ENCODE data around the gene ITGB2.

DNA sequence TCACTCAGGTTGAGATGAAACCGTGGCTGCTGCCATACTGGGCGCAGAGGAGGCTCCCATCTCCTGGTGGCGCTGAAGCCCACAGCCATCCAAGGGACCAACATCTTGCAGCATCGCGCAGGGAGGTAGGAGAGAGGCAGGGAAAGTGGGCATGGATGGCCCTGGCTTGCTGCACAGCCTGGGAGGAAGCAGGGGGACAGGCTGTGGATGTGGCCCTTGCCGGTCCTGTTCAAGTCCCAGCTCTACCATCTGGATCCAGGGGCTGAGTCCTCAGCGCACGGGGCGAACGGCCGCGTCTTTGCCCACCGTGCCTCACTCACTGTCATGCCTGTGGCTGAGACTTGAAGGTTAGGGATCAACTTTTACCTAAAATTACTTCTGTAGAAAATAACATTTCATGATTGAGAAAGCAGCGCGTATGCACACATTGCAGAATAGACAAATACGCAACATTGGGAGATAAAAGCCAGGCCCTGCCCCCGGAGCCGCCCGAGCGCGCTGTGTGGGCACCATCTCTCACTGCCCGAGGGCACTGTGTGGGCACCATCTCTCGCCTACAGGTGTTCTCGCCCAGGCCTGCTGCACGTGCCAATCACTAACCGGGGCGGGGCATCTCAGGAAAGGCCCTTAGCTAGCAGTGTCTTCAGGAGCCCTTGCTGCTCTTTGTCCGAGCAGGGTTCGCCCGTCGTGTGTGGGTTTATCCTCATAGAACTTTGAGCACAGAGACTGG, 30.7 kb upstream of the ITGB2 start:
- TF ChIP-seq, protein P1, sequence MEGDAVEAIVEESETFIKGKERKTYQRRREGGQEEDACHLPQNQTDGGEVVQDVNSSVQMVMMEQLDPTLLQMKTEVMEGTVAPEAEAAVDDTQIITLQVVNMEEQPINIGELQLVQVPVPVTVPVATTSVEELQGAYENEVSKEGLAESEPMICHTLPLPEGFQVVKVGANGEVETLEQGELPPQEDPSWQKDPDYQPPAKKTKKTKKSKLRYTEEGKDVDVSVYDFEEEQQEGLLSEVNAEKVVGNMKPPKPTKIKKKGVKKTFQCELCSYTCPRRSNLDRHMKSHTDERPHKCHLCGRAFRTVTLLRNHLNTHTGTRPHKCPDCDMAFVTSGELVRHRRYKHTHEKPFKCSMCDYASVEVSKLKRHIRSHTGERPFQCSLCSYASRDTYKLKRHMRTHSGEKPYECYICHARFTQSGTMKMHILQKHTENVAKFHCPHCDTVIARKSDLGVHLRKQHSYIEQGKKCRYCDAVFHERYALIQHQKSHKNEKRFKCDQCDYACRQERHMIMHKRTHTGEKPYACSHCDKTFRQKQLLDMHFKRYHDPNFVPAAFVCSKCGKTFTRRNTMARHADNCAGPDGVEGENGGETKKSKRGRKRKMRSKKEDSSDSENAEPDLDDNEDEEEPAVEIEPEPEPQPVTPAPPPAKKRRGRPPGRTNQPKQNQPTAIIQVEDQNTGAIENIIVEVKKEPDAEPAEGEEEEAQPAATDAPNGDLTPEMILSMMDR (IDR thresholded peaks at IDR 0.05), result no peak
- no peak for TF ChIP-seq POLR2A (IDR thresholded peaks at IDR 0.05)

All from heart left ventricle (tissue), 13 donors.